NT2/D1 (cell line): ENCODE results near the gene PTPRN2.

Experiments
- SUZ12 ChIP-seq: IDR thresholded peaks from 2 replicates; pipeline ENCODE4 v1.6.1; 2011; ENCODE audit not compliant: insufficient read length, insufficient read depth; ENCODE audit errors: extremely low read depth
- YY1 ChIP-seq: IDR thresholded peaks from 2 replicates; pipeline ENCODE4 v1.6.1; 2011; ENCODE audit not compliant: insufficient read length, insufficient read depth

DNA sequence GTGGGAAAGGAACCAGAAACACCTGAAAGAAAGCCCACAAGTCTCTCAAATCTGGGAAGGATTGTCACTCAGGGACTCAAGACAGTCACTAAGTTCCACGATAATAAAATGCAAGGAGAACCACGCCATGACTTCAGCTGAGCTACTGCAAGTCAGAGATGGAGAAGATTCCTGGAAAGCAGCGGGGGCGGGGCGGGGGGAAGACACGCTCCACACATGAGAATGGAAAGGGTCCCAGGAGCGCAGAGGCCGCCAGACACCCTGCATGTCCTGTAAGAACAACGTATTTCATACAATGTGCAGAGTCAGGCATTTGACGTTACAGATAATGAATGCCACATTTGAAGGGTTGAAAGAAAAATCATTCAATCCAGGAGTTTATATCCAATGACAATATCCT lies 448.1 kb downstream of the PTPRN2 start:
- TF ChIP-seq YY1 (no peak), SUZ12 (no peak)
